NCI-H460 (cell line): ENCODE measurements around the gene ZNF488. TPM values are rescaled to one million over a fixed set of nuclear protein-coding genes. Genes with fewer than 3 reads are reported as not detected.
A peak's percentile ranks its signal among the peaks of the same experiment; 100 is the strongest.
"Not testable (repeated sequence)": the region's sequence is repeated elsewhere in the genome, so short reads cannot be mapped to it uniquely, and the experiment has no call there.

ENCODE experiments used
- DNase-seq: peaks from one replicate; pipeline ENCODE4 v3.0.0-alpha.2; 2016; ENCODE audit warnings: low read depth; ENCODE audit errors: extremely low read depth
- polyA plus RNA-seq: library from polyadenylated mRNA; depleted of rRNA; stranded (reverse); fragments of >200 nt; gene quantifications from 2 replicates; pipeline ENCODE4 v1.2.3, GENCODE V29; 2014; cell fraction: nucleus; rRNA removed
- total RNA-seq: library from RNA; depleted of rRNA; stranded (reverse); fragments of >200 nt; shearing (Covaris generic); gene quantifications from 2 replicates; pipeline ENCODE4 v1.2.3, GENCODE V29; 2014; rRNA removed

Gene ZNF488, protein sequence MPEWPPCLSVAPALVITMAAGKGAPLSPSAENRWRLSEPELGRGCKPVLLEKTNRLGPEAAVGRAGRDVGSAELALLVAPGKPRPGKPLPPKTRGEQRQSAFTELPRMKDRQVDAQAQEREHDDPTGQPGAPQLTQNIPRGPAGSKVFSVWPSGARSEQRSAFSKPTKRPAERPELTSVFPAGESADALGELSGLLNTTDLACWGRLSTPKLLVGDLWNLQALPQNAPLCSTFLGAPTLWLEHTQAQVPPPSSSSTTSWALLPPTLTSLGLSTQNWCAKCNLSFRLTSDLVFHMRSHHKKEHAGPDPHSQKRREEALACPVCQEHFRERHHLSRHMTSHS
- total RNA-seq = not detected in 2 replicates
- not detected in 2 replicates for polyA plus RNA-seq

DNA sequence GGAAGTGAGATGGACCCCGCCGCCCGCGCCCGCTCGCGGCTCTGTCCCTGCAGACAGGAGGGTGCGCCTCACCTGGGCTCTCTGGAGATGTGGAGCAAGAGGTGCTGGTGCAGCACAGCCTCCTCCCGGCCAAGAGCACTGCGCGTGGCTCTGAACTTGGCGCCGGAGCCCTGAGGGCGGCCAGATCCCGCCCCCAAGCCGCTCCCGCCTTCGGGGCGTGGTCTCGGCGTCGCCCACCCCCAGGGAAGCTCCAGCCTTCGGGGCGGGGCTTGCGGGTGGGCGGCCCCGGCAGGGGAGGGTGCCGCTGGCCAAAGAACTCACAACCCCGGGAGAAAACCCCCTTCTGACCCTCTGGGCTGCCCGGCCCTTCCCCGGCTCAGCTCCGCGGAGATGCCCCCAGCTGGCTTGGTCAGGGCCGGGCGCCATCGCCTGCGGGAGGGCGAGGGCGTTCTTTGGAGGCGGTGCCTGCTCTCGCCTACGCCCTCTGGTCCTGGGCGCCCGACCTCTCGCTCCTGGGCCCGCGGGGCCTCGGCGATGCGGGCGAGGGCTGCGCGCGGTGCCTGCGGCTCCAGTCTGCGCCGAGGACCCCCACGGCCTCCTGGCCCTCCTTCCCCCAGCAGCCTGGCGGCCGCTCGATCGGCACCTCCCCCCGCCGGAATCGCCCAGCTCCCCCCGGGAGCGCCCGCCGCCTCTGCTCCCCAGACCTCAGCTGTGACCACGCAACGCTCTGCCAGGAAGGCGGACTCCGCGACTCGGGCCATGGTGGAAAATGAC, at the start of gene ZNF488:
Gene ZNF488 (minus strand): TSS at position 146 of the 774 bp plus-strand sequence. CDS start 15,464 bp downstream, outside the sequence.
- peak; percentile 58 for DNase-seq

DNA sequence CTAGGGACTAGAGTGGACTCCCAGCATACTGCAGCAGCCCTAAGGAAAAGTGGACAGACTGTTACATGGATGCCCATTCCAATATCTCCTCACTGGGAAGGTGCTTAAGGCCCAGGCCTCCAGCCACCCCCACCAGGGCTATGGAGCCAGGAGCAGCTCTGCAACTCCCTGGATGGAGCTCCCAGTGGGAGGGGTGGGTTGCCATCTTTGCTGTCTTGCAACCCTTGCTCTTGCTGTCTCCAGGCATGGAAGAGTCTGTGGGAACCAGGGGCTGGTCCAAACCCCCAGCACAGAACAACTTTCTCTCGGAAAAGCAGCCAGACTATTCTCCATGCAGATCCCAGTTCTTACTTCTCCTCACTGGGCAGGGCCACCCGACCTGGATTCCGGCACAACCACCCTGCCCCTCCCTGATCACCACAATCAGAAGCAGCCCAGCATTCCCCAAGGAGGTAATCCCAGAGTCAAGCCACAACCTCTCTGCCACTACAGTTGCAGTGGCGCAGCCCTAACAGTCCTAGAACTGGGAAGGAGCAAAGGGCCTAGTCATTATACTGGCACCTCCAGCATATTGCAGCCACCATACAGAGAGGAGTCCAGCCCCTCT, 41.8 kb upstream of the ZNF488 start:
- no peak for DNase-seq

DNA sequence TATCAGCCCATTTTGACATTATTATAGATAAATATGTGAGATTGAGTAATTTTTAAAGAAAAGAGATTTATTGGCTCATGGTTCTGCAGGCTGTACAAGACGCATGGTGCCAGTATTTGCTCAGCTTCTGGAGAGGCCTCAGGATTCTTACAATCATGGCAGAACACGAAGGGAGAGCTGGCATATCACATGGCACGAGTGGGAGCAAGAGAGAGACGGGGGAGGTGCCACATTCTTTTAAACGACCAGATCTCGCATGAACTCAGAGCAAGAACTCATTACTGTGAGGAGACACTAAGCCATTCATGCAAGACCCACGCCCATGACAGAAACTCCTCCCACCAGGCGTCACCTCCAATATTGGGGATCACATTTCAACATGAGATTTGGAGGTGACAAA, 40.1 kb upstream of the ZNF488 start:
- no peak for DNase-seq

DNA sequence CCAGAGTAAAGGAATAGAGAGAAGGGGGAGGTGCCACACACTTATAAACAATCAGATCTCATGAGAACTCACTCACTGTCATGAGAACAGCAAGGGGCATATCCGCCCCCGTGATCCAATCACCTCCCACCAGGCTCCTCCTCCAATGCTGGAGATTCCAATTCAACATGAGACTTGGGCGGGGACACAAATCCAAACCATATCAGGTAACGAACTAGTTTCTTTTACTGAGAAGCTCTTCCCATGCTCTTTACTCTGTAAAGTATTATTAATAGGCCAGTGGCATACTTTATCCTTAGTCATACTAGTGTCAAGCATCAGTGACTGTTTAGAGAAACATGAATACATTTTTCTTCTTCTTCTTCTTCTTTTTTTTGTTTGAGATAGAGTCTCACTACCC, 39.4 kb upstream of the ZNF488 start:
- DNase-seq = no peak

DNA sequence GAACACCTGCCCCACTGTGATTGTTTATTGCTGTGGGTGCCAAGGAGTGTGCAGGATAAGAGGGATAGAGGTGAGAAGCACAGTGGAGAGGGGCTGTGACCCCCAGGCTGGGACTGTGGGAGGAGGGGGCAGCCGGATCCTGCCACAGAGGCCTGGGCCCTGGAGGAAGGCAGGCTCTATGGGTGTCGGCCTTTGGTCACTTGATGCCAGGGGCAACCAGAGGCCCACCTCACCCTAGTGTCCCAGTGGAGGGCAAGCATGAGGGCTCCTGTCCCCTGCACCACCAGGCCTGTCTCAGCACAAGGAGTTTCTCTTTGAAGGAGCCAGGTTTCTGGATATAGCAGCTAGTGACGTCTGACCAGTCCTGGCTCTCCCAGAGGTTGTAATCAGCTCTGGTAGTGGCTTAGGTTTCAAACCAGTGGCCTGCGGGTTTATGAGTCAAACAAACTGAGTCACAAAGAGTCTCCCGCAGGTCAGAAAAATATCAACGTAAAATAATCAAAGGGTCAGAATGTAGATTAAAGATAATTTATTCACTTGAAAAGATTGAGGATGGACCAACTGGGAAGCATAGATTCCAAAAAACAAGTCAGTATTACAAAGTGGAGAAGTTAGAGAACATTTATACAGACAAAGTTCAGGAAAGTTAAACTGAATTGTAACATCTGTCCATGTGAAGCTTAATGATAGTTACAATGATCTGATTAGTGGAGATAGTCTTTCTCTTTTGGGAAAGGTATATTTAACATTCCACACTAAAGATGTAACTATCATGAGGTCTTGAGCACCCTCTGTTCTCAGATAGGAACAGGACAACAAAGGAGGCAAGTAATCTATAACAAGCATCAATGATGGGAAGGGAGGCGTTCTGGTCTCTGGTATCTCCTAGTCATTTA, 37.2 kb upstream of the ZNF488 start:
- DNase-seq = no peak

DNA sequence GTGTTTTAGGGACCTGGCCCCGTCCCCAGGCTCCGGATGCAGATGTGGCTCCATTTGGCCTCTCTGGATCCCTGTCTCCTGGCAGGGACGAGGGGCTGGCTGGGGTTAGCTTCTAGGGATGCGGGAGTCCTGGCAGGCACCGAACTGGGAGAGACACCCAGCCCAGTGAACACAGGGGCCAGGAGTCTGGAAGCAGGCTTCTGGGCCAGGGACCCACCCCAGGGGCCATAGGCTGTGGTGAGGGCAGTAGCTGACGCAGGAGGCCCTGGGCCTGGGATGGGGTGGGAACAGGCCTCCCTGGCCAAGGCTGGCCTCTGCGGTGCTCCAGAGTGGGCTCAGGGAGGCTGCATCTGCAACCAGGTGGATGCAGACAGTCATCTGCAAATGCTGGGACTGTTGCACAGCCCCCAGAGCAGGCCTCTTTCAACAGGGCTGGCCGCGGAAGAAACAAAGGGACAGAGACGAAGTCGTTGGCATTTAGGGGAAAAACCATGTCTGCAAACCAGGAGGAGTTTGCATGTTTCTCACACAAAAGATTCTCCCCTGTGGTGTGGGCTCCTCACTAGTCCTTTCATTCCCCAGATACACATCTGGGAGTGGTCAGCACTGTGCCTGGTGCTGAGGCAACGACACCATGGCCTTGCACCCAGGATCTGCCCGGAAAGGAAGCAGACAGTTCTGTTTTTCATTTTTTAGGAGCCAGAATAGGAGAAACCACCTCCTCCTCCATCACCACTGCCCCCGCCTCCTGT, 36.4 kb upstream of the ZNF488 start:
- DNase-seq = no peak

DNA sequence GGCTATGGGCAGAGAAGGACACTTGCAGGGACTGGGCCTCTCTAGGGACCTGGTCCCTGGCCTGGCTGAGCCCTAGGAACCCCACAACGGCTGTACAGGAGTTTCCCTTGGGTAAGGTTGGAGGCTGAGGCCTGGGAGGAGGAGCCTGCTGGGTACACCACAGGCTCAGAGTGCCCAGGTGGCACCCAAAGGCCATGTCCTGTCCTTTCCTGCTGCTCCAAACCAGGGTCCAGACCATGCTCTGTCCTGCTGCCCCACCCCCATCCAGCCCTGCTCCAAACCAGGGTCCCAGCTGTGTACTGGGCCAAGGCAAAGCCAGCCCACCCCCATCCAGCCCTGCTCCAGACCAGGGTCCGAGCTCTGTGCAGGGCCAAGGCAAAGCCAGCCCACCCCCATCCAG, 35.3 kb upstream of the ZNF488 start:
- no peak for DNase-seq

DNA sequence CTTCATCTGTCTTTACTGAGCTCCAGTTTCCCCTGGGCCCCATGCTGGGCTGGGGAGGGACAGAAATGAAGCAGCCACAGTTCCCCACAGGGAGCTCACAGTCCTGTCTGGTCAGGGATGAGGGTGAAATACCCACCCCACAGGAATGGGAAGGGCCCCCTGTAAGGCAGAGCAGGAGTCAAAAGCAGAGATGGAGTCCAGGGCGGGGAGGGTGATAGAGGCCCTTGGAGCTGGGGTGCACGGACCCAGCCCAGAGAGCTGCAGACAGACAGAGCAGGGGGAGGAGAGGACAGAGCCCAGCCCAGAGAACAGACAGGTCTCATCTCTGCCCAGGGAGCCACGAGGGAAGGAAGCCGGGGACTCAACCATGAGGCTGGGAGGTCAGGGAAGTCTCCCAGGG, 34.9 kb upstream of the ZNF488 start:
- DNase-seq = no peak

DNA sequence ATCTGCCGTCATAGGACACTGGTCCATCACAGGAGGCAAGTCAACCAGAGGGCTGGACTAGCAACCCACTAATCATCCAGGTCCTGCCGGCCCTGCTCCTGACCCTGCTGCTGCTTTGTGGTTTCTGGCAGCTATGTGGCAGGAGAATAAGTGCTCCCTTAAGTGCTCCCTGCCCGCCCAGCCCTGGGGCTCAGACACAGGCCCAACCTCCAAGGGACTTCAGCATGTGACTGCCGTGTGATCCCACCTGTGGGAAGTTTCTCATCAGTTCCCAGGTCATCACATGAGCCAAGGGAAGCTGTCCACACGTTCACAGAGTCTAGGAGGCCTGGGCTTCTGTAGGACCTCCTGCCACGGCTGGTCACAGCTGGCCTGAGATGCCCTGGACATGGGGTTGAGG, 34.2 kb upstream of the ZNF488 start:
- DNase-seq = no peak

DNA sequence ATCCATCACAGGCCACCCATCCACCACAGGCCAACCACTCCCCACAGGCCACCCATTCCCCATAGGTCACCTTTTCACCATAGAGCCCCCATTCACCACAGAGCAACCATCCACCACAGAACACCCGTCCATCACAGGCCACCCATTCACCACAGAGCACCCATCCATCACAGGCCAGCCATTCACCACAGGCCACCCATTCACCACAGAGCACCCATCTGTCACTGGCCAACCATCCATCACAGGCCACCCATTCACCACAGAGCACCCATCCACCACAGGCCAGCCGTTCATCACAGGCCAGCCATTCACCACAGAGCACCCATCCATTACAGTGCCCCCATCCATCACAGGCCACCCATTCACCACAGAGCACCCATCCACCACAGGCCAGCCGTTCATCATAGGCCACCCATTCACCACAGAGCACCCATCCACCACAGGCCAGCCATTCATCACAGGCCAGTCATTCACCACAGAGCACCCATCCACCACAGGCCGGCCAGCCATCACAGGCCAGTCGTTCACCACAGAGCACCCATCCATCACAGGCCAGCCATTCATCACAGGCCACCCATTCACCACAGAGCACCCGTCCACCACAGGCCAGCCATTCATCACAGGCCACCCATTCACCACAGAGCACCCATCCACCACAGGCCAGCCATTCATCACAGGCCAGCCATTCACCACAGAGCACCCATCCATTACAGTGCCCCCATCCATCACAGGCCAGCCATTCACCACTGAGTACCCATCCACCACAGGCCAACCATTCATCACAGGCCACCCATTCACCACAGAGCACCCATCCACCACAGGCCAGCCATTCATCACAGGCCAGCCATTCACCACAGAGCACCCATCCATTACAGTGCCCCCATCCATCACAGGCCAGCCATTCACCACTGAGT, 32.5 kb upstream of the ZNF488 start:
- DNase-seq = not testable (repeated sequence)

DNA sequence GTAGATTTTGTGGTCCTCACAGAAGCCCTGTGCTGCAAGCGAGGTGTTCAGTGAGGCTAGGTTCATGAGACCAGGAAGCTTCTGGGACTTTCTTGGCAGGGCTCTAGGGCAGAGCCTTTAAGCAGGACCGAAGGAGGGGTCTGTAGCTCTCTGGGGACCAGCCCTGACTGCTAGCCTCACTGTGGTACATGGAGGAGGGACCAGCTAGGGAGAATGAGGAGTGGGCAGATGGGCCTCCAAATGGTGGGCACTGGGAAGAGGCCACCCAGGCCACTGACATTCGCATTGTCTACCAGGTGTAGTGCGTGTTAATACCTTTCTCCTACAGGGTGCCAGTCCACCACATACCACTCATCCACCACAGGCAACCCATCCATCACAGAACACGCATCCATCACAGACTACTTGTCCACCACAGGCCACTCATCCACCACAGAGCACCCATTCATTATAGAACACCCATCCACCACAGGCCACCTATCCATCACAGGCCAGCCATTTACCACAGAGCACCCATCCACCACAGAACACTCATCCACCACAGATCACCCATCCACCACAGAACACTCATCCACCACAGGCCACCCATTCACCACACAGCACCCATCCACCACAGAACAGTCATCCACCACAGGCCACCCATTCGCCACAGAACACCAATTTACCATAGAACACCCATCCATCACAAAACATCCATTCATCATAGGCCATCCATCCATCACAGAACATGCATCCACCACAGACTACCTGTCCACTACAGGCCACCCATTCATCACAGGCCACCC, 31.6 kb upstream of the ZNF488 start:
- no peak for DNase-seq

DNA sequence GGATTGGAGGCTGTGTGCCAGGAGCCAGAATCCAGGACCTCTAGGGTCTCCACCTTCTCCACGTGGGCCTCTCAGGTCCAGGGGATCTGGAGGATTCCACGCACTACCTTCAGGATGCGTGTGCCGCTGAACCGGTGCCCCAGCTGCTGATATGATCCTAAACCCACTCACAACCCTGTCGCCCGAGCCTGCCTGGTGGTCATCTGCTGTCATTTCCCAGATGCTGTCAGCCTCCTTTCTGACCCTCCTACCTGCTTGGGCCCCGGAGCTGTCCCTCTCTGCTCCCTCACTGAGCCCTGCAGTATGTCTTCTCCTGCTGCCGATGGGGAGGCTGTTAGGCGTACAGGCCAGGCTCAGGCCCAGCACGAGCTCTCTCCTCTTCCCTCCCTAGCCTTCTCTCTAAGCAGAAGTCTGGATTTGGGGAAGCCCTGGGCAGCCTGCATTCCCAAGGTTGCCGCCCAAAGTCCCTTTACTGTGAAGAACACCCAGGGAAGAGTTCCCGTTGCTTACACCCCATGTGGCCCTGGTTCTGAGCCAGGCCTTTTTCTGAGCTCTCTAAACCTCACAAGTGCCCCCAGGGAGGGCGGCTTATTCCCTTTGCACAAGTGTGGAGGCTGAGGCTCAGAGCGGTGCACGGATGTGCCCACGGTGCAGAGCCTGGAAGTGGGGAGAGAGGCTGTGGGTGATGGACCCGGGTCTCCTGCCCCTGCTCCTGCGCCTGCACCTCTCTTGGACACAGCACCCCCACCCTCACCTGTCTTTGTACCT, 30.8 kb upstream of the ZNF488 start:
- DNase-seq = no peak

DNA sequence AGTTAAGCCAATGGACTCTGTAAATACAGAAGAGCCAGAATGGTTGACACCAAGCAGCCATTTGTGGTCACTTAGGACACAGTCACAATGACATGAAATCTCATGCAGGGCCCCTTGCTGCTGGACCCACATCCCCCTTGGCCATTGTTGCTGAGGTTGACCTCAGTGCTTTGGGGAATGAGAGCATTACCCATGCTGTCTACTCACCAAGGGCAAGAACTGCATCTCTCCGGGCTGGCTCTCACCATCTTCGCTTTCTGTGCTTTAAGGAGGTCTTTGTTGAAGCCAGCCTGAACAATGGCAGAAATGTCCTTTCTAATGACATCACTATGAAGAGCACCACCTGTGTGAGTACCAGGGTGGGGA, 30.1 kb upstream of the ZNF488 start:
- no peak for DNase-seq

DNA sequence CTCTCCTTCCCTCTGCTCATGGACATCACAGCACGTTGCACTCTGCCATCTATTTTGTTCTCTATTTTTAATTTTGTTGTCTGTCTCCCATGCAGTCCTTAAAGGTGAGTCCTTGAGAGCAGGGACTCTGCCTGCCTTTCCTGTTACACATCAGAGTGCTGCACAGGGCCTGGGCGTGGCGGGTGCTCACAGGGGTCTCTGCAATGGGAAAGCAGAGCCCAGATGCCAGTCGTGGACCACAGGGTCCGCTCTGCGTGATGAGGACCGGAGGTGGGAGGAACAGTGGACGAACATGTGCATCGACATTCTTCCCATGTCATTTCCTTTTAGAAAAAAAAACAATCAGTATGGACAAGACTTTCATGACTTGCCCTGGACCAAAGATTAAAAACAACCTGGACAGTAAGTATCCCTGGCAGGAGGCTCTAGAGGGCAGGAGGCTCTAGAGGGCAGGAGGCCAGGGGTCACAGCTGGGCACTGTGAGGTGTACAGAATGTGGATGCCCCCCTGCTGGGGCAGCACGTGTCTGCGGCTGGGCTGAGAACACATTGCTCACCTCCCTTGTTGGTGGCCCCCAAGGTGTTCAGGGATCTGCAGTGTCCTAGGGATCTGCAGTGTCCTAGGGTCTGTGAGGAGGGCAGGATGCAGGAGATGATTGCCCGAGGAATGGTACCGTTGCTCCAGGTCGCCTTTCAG, 29.6 kb upstream of the ZNF488 start:
- no peak for DNase-seq

DNA sequence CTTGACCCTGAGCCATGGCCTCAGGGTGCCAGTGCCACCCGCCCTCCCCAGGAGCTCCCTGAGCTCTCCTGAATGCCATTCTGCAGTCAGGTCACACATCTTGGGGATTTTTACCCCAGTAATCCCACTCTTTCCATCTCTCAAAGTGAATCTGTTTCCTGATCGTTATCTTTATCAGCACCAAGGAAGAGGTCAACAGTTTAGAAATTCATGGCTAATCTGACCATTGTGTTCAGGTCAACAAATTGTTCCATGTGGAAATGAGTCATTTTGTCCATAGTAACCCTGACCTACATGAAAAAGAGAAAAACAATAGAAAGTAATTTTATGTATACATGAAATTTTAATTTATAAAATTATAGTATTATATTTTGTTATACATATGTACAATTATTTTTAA, 28.8 kb upstream of the ZNF488 start:
- no peak for DNase-seq

DNA sequence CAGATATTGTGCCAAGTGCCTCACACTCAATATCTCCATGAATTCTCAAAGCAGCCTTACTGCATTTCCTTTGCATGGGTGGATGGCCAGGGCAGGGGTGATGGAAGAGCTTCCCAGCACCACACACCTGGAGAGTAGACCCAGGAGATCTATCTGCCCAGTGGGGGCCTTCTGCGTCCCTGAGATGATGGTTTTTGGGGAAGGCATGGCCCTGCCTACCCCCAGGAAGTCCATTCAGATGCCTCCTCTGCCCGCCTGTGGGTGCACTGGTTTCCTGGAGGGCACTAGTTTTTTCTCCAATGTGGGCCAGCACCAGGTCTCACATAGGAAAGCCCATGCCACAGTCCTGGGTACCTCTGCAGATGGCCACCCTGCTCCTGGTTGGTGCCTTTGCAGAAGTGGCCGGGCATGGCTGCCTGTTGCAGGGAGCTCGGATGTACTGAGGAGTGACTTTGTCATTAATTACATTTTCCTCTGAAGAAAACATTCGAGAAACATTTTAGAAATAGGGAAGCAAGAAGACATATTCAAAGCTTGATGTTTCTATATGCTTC, 28.2 kb upstream of the ZNF488 start:
- no peak for DNase-seq
